NCI-H748 (cell line): ENCODE data around the gene RTN1.
A peak's percentile ranks its signal among the peaks of the same experiment; 100 is the strongest.

Experiments used
- DNase-seq: peaks from one replicate; lab custom pipeline; 2025; ENCODE audit not compliant: unreplicated experiment; lab: John Stamatoyannopoulos, UW

The RTN1 gene, protein sequence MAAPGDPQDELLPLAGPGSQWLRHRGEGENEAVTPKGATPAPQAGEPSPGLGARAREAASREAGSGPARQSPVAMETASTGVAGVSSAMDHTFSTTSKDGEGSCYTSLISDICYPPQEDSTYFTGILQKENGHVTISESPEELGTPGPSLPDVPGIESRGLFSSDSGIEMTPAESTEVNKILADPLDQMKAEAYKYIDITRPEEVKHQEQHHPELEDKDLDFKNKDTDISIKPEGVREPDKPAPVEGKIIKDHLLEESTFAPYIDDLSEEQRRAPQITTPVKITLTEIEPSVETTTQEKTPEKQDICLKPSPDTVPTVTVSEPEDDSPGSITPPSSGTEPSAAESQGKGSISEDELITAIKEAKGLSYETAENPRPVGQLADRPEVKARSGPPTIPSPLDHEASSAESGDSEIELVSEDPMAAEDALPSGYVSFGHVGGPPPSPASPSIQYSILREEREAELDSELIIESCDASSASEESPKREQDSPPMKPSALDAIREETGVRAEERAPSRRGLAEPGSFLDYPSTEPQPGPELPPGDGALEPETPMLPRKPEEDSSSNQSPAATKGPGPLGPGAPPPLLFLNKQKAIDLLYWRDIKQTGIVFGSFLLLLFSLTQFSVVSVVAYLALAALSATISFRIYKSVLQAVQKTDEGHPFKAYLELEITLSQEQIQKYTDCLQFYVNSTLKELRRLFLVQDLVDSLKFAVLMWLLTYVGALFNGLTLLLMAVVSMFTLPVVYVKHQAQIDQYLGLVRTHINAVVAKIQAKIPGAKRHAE

DNA sequence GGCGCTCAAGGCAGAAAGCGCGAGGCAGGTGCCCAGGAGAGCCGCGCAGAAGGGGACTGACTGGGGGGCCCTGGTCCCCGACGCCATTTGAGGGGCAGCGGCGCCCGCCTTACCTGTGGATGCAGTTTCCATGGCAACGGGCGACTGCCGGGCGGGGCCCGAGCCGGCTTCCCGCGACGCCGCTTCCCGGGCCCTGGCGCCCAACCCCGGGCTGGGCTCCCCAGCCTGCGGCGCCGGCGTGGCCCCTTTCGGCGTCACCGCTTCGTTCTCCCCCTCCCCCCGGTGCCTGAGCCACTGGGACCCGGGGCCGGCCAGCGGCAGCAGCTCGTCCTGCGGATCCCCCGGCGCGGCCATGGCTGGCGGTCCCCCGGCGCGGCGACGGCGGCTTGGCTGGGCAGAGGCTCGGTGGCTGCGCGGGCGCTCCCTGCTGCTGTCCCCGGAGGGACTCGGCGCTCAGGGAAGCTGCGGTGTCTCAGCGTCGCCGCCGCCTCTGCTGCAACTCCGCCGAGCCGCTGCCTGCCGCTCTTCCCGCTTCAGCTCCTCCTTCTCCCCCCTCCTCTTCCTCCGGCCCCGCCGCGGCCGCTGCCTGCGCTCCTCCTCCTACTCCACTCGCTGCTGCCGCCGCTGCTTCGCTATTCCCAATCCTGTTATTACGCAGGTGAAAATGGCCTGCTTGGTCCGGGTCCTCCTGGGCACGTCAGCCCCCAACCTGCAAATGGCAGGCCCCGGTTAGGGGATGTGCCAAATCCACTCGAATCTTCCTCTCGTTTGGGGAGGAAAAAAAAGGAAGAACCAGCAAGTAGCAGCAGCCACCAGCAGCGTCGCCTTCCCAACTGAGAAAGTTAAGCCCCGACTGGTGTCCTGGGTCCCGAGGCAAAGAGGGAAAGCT, at the start of gene RTN1:
Gene RTN1, minus strand, starts transcription at position 500 of the 889 bp plus-strand sequence. Its CDS starts 146 bp downstream, at position 354.
- peak; percentile 88 for DNase-seq

DNA sequence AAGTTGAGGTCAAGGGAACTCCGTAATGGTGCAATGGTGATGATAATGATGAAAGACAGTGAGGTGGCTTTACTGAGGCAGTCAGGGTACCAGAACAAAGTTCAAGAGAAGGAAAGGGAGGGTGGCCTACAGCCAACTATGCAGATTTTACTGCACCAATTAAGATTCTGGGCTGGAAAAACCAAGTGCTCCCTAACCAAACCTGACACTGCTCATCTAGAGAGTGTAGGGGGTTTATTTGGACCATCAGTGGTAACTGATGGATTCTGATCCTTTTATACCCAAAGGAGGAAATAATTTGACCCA, 49.8 kb upstream of the RTN1 start:
- no peak for DNase-seq

DNA sequence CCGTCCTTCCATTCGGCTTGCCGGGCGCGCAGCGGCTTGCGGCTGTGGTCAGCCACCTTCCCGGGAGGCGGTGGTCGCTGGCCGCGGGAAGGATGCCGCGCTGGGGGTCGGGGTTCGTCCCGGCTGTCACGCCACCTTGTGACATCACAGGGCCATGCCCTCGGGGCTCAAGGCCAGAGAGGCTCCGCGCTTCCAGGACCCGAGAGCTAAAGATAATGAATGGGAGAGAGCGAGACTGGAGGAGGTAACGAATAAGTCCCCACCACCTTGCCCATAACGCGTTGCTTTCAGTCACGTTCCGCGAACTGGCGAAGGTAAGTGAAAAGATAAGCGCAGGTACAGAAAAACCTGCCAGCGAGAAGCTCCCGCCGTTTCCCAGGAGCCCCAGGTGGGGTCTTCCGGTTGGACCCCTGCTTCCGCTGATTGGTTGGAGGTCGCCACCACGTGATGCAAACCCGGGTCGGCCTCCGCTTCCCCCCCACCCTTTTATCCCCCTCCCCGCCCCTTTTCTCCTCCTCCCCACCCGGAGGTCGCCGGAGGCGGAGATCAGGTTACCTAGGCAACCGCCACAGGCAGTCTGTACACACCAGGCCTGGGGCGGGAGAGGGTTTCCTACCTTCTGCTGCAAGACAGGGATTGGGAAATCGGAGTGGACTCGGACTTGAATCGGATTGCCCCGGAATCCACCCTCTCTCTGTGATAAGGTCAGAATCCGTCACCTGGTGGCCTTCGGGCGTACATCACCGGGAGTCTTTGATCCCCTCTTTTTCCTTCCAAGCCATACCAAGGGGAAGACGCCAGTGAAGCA, 49.2 kb upstream of the RTN1 start, which contains the start of gene LRRC9:
Gene LRRC9, plus strand, starts transcription at position 575 of the 808 bp plus-strand sequence.
- peak; percentile 98 for DNase-seq

DNA sequence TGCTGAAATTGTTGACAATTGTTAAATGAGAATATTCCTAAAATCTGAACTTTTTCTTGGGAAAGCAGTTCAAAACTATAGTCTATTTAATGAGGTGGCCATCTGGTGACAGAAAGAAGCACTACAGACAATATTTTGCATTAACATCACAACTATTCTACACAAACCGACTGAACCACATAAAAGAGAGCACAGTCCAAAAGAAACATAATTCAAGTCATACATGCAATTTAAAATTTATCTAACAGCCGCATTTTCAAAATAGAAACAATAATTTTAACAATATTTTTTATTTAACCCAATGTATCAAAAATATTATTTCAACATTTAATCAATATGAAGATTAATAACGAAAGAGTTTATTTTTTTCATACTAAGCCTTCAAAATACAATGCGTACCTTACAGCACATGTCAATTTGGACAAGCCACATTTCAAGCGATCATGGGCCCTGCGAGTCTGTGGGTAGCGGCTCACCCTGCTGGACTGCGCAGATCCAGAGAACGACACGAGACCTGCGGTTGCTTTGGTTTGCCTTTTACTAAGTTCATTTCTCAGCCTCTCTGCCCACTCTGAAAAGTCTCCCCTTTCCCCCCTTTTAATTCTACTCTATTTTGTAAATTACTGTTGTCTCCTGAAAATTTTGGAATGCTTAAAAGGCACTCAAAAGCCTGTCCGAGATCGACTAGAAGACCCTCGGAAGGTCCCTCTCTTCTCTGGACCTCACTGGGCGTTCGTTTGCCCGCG, 48.4 kb upstream of the RTN1 start:
- peak; percentile 66 for DNase-seq

DNA sequence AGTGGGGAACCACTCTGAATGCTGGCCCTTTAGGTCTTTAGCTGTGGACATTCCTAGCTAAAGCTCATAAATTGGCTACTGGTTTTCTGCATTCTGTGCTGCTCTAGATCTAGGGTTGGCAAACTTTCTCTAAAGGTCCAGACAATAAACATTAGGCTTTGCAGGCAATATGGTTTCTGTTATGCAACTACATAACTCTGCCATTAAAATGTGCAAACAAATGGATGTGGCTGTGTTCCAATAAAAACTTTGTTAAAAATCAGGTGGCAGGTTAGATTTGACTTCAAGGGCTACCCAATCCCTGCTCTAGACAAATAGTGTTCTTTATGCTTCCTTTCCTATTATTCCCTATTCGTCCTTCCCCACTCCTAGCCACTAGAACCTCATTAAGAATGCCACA, 42.6 kb upstream of the RTN1 start:
- no peak for DNase-seq

DNA sequence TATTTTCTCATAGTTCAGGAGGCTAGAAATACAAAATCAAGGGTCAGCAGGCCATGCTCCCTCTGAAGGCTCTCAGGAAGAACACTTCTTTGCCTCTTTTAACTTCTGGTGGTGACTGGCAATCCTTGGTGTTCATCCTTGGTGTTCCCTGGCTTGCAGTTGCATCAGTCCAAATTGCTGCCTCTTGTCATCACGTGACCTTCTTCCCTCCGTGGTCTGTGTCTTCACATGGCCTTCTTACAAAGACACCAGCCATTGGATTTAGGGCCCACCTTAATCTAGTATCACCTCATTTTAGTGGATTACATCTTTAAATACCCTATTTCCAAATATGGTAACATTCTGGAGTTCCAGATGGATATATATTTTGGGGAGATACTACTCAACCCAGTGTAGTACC, 41.9 kb upstream of the RTN1 start:
- DNase-seq, result no peak

DNA sequence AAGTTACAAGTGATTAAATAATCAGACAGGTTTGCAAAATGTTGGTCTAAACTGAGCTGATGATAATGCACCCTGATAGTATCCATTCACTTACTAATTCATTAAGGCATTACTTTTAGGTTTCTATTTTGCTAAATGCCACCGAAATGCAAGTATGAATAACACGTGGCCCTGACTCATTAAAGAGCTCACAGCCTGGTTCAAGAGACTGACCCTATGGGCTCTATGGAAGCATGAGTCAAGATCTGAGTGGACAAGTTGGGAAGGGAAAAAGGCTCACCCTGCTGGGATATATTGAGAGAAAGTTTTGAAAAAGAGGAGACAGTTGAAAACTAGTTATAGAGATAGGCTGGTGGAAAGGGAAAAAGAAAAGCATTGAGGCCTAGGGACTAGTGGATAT, 34.6 kb upstream of the RTN1 start:
- DNase-seq, result no peak

DNA sequence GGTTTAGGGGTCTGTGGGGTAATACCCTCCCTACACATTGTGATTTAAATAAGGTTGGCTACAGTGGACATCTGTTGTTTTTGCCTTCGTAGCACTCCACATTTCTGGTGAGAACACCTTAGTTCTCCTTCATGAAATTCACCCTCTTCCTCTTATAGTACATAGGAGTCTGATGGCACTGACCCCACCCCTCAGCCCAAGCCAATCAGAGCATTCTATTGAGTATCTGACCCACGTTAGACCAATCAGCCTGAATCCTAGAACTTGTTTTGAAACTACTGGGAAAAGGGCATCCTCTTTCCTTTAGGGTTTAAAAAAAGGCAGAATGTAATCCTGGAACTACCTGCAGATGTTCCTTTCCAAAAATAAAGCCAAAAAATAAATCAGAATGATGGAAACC, 33.6 kb upstream of the RTN1 start:
- no peak for DNase-seq

DNA sequence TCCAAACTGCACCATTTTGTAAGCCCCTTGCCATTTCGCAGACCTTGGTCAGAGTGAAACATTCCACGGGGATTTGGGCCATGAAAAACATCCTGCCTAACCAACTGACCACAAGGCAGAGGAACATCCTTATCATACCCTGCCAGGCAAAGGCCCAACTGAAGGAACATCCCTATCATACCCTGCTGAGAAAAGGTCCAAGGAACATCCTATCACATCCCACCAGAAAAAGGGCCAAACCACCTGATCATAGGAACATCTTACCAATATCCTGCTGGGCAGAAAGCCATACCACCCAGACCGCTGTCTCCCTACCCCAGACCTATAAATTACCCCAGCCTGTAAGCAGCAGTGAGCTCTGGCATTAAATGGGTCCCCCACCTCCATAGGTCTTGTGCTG, 30.0 kb upstream of the RTN1 start:
- no peak for DNase-seq

DNA sequence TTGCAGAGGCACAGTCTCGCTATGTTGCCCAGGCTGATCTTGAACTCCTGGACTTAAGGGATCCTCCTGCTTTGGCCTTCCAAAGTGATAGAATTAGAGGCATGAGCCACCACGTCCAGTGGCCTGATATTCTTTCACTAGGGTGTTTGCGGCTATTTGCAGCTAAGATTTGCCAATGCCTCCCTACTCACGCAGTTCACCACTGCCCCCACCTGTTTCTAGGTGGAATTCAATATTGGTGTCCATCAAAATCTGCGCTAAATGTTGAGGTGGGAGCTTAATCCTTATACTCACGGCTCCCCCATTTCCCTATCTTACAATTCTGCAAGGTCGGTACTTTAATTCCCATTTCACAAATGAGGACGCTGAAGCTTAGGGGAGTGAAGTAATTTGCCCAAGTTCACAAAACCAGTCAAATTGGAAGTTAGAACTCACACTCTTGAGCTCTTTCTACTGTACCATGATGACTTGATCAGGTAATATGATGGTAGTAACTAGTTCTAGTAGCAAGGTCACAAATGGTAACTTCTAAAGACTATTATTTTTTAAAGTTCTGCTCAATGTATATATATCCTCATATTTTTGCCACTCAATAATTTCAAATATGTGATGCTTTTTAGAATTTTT, 27.3 kb upstream of the RTN1 start:
- peak; percentile 69 for DNase-seq

DNA sequence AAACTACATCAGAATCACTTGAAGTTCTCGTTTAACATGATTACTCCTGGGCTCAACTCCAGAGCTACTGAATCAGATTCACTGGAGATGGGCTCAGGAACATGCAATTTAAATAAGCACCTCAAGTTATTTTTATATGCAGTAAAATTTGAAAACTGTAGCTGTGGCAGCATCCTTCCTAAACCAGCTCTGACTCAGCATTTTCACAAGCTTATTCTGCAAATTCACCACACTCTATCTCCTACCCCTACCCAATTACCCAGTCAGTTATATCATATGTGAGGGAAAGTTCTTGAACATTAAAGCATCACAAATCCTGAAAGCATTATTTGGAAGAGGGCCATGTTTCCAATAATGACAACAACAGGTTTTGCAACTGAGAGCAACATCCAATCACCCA, 25.1 kb upstream of the RTN1 start:
- no peak for DNase-seq

DNA sequence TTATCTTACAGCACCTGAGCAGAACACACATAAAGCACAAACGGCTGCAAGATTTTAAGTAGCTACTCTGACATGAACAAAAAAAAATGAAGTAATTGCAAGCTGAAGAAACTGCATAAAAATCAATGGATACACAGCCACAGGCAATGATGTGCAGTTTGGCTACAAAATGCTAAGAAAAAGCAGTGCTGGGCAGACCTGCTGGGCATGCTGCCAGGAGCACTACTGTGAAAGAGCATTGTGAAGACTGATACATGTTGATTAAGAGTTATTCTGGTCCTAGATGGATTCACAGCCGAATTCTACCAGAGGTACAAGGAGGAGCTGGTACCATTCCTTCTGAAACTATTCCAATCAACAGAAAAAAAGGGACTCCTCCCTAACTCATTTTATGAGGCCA, 20.1 kb upstream of the RTN1 start:
- DNase-seq, result peak; percentile 39

DNA sequence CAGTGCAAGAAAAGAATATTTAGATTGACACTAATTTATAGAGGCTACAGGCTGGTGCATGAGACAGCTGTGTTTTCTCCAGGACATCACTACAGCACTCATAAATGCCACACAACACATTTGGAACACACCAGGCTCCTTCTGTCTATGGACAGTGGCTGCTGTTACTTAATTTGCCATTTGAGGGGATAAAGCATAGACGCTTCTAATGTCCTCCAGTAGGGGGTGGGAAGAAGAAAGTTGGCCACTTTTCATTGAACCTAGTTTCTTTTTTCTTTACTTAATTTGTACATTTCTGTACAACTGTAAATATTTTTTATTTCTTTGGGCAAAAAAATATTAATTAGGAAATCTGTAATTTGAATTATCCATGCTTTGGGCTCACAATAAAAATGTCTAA, 12.4 kb upstream of the RTN1 start:
- peak; percentile 18 for DNase-seq

DNA sequence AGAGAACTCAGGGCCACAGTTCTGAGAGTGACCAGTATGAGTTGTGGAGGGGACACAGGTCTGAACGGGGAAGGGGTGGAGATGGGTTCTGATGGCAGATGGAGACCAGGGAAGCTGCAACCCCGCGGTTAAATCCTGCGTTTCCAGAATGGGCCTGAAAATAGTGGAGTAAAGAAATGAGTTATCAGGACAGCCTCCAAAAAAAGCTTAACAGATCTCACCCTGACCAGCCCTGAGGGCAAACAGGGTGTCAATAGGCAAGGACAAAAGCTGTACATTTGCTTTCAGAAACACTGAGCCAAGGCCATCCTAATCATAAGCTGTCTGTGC, 555 bp upstream of the RTN1 start:
- no peak for DNase-seq

DNA sequence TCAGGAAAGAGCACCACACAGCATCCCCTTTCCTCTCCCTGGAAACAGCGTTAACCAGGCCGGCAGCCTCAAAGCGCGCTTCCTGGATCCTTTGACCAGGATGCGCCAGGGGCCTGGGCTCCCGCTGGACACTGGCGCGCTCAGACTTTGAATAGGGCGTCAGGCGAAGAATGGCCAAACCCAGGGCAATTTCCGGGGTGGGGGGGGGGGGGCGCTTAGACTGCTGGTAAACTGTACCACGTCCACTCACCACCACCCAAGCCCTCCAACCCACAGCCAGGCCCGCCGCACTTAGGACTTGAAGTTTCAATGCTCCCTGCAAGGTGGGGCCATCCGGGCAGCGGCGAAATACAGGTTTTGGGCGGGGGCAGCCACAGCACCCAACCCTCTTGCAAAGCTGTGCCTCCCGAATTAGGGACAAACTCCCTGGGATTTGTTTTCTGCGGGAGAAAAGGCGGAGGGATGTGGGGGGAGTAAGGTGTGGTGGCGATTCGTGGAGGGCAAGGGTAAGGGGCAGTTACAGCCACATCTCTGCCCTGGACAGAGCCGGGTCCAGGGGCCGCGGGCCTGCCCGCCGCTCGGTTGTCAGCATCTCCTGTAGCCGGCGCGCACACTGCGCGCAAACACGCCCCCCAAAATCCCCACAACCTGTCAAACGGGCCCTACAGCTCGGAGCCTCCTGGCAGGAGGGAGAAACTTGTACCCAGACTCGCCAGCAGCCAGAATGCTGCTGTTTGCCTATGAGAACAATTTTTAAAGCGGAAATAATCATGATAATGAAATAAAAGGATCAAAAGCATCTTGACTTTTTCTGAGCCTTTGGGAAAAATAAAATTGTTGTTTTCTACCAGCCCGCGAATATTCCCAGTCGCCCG, 958 bp downstream of the RTN1 start:
- DNase-seq, result peak; percentile 80

DNA sequence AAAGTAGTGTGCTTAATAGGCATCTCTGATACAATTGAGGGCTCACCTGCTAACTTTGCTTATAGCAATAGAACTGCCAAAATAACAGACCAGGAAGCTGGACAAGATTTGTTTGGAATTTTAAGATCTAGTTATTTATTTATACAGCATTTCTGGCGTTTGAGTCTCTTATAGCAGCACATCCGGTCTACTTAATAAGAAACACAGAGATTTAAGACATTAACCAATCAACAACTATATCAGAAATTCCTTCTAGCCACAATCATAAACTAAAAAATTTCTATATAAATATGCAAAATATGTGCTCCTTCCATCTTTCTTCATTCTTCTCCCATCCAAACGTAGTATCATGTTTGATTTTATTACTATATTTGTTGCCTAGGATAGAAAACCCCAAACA, 2.6 kb downstream of the RTN1 start:
- DNase-seq, result no peak

DNA sequence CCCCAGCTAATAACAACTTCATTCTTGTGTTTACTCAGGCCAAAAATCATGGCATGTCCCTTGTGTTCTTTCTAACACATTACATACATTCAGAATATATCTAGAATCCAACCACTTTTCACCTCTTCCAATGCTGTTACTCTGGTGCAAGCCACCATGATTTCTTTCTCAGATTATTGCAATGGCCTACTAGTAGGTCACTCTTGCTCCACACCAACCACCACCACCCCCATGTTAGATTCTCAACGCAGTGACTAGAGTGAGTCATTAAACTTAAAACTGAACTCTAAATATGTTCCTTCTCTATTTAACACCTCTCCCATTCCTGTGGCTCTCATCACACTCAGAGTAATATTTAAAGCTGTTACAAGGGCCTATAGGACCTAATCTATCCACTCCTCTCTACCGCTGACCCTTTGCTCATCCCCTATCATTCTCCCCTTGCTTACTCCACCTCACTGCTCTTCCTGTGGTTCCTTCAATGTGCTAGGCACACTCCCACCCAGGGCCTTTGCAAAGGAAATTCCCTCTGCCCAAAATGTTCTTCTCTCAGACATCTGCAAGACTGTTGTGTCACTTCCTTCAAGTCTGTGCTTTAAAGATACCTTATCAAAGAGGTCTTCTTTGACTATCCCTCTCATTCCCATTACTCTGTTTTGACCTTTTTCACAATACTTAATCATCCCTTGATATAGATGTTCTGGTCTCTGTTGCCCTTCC, 6.6 kb downstream of the RTN1 start:
- no peak for DNase-seq

DNA sequence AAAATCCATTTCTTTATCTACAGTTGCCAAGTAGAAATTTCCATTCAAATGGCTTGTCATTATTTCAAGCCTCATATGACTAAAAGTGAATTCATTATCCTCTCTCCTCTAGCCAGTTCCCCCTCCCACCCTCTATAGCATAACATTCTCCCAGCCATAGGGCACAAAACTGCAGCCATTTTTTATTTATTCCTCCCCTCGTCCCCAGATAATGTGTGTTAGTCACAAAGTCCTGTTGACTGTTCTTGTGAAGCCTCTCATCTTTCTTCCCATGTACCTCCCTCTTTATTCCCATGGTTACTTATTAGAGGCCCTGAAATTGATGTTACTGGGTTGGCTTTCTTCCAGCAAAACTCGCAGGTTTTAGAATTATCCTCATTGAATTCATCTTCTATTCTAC, 13.2 kb downstream of the RTN1 start:
- DNase-seq, result peak; percentile 14
